ENCODE measurements around the gene OR10AG1.

OR10AG1 gene, protein sequence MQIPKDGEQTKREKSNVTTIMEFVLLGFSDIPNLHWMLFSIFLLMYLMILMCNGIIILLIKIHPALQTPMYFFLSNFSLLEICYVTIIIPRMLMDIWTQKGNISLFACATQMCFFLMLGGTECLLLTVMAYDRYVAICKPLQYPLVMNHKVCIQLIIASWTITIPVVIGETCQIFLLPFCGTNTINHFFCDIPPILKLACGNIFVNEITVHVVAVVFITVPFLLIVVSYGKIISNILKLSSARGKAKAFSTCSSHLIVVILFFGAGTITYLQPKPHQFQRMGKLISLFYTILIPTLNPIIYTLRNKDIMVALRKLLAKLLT

DNA sequence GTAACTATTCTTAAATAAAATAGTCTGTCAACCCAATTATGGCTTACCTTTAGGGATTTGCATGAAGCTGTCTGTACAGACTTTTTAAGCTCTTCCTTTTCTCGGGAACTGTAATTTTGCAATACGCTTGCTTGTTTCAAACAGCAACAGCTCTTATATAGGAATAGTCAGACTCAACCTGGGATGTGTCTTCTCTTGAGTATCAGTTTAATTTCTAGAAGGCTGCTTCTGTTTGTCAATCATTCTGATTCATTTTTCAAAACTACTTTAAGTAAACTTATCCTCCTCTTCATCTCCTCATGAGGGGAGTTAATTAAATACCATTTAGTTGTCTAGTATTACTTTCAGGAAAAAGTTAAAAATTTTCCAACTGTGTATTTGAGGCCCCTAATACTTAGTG is at the start of gene OR10AG1:
Gene OR10AG1 (minus strand): TSS at position 101 of the 400 bp plus-strand sequence. CDS start 38 bp downstream, at position 63.
- no peak for DNase-seq (ENCODE audit: low spot score)

DNA sequence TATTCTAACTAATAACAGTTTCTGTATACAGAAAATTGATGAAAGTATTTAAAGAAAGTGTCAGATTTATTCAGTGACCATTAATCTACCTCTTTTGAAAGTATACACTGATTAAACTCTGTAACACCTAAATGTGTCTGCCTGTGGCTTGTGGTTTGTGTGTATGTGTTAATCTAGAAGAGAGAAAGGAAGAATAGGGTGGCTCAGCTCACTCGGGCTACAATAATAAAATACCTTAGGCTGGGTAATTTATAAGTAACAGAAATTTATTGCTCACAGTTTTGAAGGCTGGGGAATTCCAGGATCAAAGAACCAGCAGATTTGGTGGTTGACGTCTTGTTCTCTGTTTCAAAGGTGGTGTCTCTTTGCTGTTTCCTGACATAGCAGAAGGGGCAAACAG is 44.1 kb upstream of the OR10AG1 start:
- DNase-seq (ENCODE audit: low spot score): no peak

DNA sequence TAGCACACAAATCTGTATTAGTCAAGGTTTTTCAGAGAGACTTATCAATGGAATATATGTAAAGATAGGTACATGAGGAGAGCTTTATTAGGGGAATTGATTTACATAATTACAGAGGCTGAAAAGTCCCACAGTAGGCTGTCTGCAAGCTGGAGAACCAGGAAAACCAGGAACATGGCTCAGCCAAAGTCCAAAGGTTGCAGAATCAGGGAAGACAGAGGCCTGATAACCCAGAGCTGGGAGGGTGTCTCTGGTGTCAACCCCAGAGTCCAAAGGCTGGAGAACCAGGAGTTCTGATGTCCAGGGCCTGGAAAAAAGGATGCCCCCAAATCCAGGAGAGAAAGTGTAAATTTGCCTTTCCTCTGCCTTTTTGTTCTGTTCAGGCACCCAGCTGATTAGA is 41.0 kb upstream of the OR10AG1 start:
- DNase-seq (ENCODE audit: low spot score): no peak

DNA sequence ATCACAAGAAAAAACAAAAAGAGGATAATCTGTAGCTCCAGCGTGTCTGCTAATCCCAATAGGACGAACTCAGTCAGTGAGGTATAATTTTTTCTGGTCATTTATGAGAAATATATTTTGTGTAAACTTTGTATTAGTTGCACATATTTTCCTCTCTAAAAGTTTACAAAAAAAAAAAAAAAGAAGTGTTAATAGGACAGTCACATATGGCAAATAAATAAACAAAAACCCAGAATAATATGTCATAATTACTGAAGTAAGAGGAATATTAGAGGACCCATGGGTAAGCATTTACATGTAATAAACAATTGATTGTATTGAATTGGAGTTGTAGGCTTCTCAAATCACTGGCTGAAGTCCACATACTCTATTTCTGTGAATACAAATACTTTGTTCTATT is 24.8 kb upstream of the OR10AG1 start, which contains the start of gene OR5F1:
Gene OR5F1 (minus strand): TSS at position 101 of the 400 bp plus-strand sequence. CDS start 0 bp downstream, at position 101.
- DNase-seq (ENCODE audit: low spot score): no peak

DNA sequence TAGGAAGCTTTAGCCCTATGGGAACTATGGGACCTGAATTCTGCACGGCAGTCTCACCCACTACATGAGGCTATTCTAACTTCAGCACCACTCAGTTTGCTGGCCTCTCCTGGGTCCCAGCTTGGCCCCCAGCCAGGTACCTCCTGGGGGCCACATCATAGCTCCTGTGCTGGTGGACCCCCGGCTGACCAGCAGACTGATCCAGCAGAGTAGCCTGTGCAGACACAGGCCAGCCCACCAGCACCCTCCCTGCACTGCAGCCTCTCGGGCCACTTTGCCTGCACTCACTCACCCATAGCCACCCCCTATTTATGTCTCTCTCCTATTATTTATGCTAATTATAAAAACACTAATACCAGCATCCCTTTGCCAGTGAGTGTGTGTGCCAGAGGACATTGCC is 1.2 kb upstream of the OR10AG1 start:
- no peak for DNase-seq (ENCODE audit: low spot score)

DNA sequence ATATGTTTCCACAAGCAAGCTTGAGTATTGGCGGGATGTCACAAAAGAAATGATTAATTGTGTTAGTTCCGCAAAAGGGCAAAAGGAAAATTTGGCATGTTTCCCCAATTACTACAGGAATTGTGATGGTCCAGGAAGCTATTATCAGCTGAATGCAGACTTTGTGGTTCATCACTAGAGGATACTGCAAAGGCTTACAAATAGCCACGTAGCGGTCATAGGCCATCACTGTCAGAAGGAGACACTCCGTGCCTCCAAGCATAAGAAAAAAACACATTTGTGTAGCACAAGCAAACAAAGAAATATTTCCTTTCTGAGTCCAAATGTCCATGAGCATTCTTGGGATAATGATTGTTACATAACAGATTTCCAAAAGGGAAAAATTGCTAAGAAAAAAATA is 1.8 kb downstream of the OR10AG1 start:
- no peak for DNase-seq (ENCODE audit: low spot score)

DNA sequence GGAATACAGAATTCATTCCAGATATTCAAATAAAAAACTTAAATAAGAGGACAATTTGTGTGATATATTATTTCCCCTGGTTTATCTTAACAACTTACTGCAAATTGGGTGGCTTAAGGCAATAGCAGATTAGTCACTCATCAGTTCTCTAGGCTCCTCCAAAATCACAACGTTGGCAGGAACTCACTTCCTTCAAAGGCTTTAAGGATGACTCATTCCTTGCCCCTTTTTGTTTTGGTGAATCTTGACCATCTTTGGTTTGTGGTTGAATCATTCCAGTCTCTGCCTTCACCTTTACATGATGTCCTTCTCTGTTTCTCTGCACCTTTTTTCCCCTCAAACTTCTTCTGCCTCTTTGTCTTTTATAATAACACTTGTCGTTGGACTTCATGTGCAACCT is 3.4 kb downstream of the OR10AG1 start:
- no peak for DNase-seq (ENCODE audit: low spot score)

DNA sequence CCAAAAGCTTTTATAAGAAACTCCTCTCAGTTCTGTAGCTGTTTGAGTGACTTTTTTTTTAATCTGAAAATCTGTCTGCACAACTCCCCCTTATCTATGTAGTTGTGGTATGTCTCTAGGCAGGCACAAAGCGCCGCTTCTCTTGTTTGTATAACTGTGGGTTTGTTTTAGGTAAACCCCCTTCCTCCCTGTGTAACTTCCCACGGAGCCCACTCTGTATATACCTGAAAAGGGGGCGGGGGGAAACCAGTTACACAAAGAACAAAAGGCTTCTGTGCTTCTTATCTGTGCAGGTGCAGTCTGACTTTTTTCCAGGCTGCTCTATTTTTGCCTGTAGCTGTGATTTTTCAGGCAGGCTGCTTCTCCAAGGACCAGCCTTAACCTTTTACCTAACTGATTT is 13.2 kb downstream of the OR10AG1 start:
- DNase-seq (ENCODE audit: low spot score): no peak

DNA sequence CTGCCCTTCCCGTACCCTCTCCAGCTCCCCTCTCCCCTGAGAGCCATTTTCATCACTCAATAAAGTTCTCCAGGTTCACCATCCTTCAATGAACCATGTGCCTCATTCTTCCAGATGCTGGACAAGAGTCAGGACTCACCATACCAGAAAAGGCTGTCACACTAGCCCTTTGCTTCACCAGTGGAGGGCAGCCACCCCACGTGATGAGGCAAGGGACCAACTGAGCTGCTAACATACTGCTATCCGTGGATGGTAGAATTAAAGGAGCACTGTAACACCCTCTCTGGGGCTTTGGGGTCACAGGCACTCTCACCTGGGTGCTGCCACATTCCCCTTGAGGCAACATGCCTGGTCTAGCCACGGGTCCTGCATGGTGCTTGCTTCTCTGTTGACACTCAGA is 20.4 kb downstream of the OR10AG1 start:
- DNase-seq (ENCODE audit: low spot score): no peak

DNA sequence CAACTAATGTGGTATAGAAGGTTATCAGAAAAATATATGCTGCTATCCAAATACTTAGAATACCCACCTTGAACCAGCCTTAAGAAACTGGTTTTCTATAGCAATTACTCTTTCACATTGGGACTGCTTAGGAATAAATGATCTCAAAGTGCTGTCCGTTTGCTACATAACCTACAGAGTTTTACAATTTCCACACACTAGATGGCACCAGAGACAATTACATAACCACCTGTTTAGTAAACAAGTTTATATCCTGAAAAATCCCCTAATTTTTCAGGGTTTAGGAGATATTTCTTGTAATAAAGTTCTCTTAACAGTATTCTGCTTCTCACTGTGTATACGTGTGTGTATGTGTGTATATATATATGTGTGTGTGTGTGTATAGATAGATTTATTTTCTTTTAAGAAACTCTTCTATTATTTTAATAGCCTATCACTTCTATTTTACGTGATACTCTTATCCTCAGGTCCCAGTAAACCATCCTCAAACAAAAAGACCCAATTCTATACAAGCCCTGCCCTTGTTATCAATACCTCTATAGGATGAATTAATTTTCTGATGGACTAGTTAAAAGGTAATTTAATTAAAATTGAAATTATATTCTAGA is 26.9 kb downstream of the OR10AG1 start:
- no peak for DNase-seq (ENCODE audit: low spot score)

DNA sequence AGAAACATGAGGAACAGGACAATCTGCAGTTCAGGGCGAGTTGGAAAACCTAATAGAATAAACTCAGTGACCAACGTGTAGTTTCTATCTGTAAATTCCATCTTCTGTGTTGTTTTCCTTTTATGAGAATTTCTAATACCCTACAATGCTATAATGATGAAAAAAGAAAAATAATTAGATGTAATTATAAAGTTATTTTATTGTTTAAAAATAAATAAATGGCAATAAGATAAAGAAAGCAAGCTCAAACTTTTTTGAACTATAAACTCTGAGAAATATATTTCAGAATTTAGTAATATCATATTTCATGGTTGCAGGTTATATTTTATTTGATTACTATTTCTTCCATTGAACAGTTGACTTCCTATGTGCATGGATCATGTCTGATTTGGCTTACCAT is 33.4 kb downstream of the OR10AG1 start, which contains the start of gene OR5I1:
Gene OR5I1 (minus strand): TSS at position 101 of the 400 bp plus-strand sequence. CDS start 0 bp downstream, at position 101.
- DNase-seq (ENCODE audit: low spot score): no peak

DNA sequence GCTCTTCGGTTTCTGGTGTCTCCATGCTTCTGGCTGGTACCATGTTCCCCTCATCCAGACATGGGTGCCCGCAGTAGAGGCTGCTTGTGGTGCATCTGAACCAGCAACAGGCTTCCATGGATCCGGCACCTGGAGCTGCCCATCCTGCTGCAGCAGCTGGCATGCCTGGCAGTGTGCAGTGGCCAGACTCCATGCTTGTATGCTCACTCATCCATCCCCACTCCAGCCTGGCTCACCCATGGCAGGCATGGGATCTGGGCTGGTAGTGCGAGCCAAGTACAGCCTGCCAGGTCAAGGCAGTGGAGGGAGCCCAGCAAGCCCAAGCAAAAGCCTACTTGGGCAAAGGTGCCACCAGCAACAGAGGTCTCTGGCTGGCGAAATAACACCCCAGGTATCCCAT is 49.2 kb downstream of the OR10AG1 start:
- DNase-seq (ENCODE audit: low spot score): no peak
